CD14-positive monocyte (primary cell): ENCODE measurements around the gene APBA3. TPM values are rescaled to one million over a fixed set of nuclear protein-coding genes. Genes with fewer than 3 reads are reported as not detected.

ENCODE experiments used
- DNase-seq, 3 donors: peaks; one replicate each; pipeline ENCODE4 v3.0.0-alpha.2; 2011 to 2022
- H2AFZ ChIP-seq: 2 replicates; pipeline ENCODE4 v1.6.0; 2012; ENCODE audit warnings: mild to moderate bottlenecking, low read depth, low read length, inconsistent platforms; ENCODE audit not compliant: insufficient read depth, poor library complexity, severe bottlenecking
- H3K27ac ChIP-seq, 2 donors: 1 replicate in 1 of 2; 2 replicates in 1 of 2; pipeline ENCODE4 v1.5.1; 2012 to 2013; ENCODE audit warnings: low read length in 2 of 2, control low read depth in 1 of 2, inconsistent platforms in 1 of 2, low read depth in 1 of 2, mild to moderate bottlenecking in 1 of 2
- H3K27me3 ChIP-seq, 2 donors: one replicate each; pipeline versions ENCODE4 v1.6.0 to v1.6.1; 2011 to 2013; ENCODE audit warnings: low read length in 2 of 2; ENCODE audit not compliant: control insufficient read depth in 2 of 2, insufficient read depth in 2 of 2
- H3K36me3 ChIP-seq, 2 donors: replicated peaks in 1 of 2; 1 replicate in 1 of 2; 2 replicates in 1 of 2; pipeline versions ENCODE4 v1.5.1 to v1.6.1; 2012 to 2013; ENCODE audit warnings: low read length in 2 of 2, control low read depth in 1 of 2, inconsistent platforms in 1 of 2, mild to moderate bottlenecking in 1 of 2; ENCODE audit not compliant: insufficient read depth in 2 of 2, control insufficient read depth in 1 of 2
- H3K4me1 ChIP-seq, 2 donors: 1 replicate in 1 of 2; 2 replicates in 1 of 2; pipeline versions ENCODE4 v1.5.1 to v1.6.1; 2012 to 2013; ENCODE audit warnings: low read length in 2 of 2, control low read depth in 1 of 2, inconsistent platforms in 1 of 2, mild to moderate bottlenecking in 1 of 2, moderate library complexity in 1 of 2; ENCODE audit not compliant: insufficient read depth in 2 of 2, control insufficient read depth in 1 of 2
- H3K4me2 ChIP-seq: replicated peaks from 2 replicates; pipeline ENCODE3; 2012; ENCODE audit warnings: low read length, moderate library complexity, mild to moderate bottlenecking; ENCODE audit not compliant: poor library complexity, severe bottlenecking; ENCODE audit errors: extremely low read depth
- H3K4me3 ChIP-seq, 3 experiments: fragments of 200-600 bp in 1 of 3; sonication (generic) in 1 of 3; replicated peaks in 1 of 3; 1 replicate in 2 of 3; 2 replicates in 1 of 3; pipeline ENCODE4 v1.5.1; 2011 to 2013; ENCODE audit warnings: low read length in 3 of 3, mild to moderate bottlenecking in 3 of 3, control low read depth in 2 of 3, low read depth in 2 of 3, inconsistent platforms in 1 of 3, moderate library complexity in 1 of 3
- H3K79me2 ChIP-seq: 2 replicates; pipeline ENCODE4 v1.6.0; 2012; ENCODE audit warnings: mild to moderate bottlenecking, control low read depth, inconsistent platforms, low read length, moderate library complexity; ENCODE audit not compliant: insufficient read depth
- H3K9ac ChIP-seq: 2 replicates; pipeline ENCODE4 v1.6.0; 2017; ENCODE audit warnings: low read length, mild to moderate bottlenecking; ENCODE audit not compliant: insufficient read depth, poor library complexity, severe bottlenecking
- H3K9me3 ChIP-seq, 2 donors: replicated peaks in 1 of 2; 1 replicate in 1 of 2; 2 replicates in 1 of 2; pipeline versions ENCODE4 v1.5.1 to v1.6.1; 2012 to 2013; ENCODE audit warnings: low read length in 2 of 2, control low read depth in 1 of 2; ENCODE audit not compliant: control insufficient read depth in 1 of 2, insufficient read depth in 1 of 2
- H4K20me1 ChIP-seq: 2 replicates; pipeline ENCODE4 v1.6.0; 2012; ENCODE audit warnings: mild to moderate bottlenecking, low read length, control low read depth, moderate library complexity; ENCODE audit not compliant: insufficient read depth
- H3K27ac Mint-ChIP-seq, 7 donors: one replicate each; pipeline ENCODE4 v1.8.0; 2020; ENCODE audit warnings: mild to moderate bottlenecking in 7 of 7, mixed read lengths in 7 of 7, moderate library complexity in 6 of 7, inconsistent platforms in 2 of 7
- H3K27me3 Mint-ChIP-seq, 3 donors: one replicate each; pipeline ENCODE4 v1.8.0; 2021 to 2022; ENCODE audit warnings: low read depth in 3 of 3, mild to moderate bottlenecking in 3 of 3, mixed read lengths in 3 of 3, moderate library complexity in 3 of 3, inconsistent platforms in 1 of 3
- H3K36me3 Mint-ChIP-seq, 2 donors: one replicate each; pipeline ENCODE4 v1.8.0; 2020; ENCODE audit warnings: mixed read lengths in 2 of 2, inconsistent platforms in 1 of 2, mild to moderate bottlenecking in 1 of 2
- H3K4me1 Mint-ChIP-seq: one replicate; pipeline ENCODE4 v1.8.0; 2020; ENCODE audit warnings: mild to moderate bottlenecking, mixed read lengths
- H3K4me3 Mint-ChIP-seq, 2 donors: one replicate each; pipeline ENCODE4 v1.8.0; 2020; ENCODE audit warnings: mild to moderate bottlenecking in 2 of 2, mixed read lengths in 2 of 2, moderate library complexity in 1 of 2
- H3K9me3 Mint-ChIP-seq, 7 donors: one replicate each; pipeline ENCODE4 v1.8.0; 2020 to 2022; ENCODE audit warnings: mixed read lengths in 7 of 7, mild to moderate bottlenecking in 6 of 7, moderate library complexity in 6 of 7, inconsistent platforms in 2 of 7
- CTCF ChIP-seq: fragments of 200-600 bp; IDR thresholded peaks from one replicate; pipeline ENCODE4 v1.8.0; 2022; ENCODE audit warnings: antibody characterized with exemption, mild to moderate bottlenecking
- WGBS: methylation state at CpG from one replicate; pipeline ENCODE4 v1.1.5; 2013; ENCODE audit warnings: missing lambda C conversion rate; ENCODE audit not compliant: insufficient coverage; 5-methylcytosine and 5-hydroxymethylcytosine counted together
- intact Hi-C, 2 donors: fragments of 100-400 bp; cut with micrococcal nuclease; formaldehyde crosslinking; loops; one replicate each; pipeline versions ENCODE4 v1.15.0 to v1.15.1; 2023
- polyA plus RNA-seq, 3 donors: library from polyadenylated mRNA; depleted of rRNA in 1 of 3; unstranded in 2 of 3; stranded (reverse) in 1 of 3; fragments of 300-500 nt in 2 of 3; fragments of >200 nt in 1 of 3; fragmentation: Illumina TruSeq in 2 of 3; gene quantifications; 1 replicate in 2 of 3; 2 replicates in 1 of 3; pipeline ENCODE4 v1.2.3, GENCODE V29; 2012 to 2021

Gene APBA3
- polyA plus RNA-seq, 3 donors: 14.5 to 23.1 (median 16.1) TPM

DNA sequence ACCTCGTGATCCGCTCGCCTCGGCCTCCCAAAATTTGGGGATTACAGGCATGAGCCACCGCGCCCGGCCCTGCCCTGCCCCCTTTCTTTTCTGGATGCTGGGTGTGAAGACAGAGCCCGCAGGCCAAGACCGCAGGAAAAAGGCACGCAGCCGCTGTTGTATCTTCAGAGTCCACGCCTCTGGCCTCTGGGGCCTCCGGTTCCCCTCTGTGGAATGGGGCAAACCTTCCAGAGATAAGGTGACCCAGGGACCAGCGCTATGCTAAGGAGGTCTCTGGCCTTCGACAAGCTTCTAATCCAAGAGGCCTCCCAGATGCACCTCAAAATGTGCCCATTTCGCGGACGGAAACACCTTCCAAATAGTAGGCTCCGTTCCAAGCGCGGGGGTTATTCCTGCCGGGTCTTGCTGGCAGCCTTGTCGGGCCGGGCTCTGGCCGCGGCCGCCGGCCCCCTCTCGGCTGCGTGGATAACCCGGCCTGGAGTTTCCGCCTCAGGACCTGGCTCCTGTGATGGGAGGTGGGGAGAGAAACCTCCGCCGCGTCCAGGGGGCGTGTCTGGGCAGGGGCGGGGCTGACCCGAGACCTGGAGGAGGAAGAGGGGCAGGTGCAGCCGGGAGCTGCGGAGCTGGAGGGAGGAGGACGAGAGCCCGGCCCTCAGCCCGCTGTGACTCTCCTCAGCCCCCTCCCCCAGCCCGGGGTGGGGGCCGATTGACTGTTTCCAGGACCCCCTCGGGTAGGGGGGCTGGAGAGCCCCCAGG, 40.2 kb downstream of the APBA3 start:
- intact Hi-C loops: no loop called here
- no peak for TF ChIP-seq CTCF
- Histone ChIP-seq H3K4me1 (peaks cover 5 to 10% of the 10 kb centered on the region in 2 donors), H3K9ac (no peak overlapping the region), H3K27me3 (peaks cover 29 to 46% of the 10 kb centered on the region in 2 donors), H3K36me3 (no peaks in the 10 kb centered on the region), H3K27ac (no peak overlapping the region), H3K4me3 (no peak overlapping the region), H3K9me3 (peaks cover 9 to 14% of the 10 kb centered on the region in 2 donors), H3K4me2 (peak overlapping the region; percentile 17), H2AFZ (no peak overlapping the region), H4K20me1 (no peaks in the 10 kb centered on the region), H3K79me2 (no peaks in the 10 kb centered on the region)
- Mint-ChIP-seq H3K9me3 (peaks cover 0 to 14% (median 11%) of the 10 kb centered on the region in 7 donors), H3K4me1 (peaks cover 3% of the 10 kb centered on the region), H3K27me3 (peaks cover 47 to 75% (median 54%) of the 10 kb centered on the region in 3 donors), H3K4me3 (peak overlapping the region in 1 of 2 donors; percentile 76), H3K27ac (no peak overlapping the region), H3K36me3 (peaks cover 2 to 3% of the 10 kb centered on the region in 2 donors)
- DNase-seq: peak; percentile 49 to 66 (median 51)
- WGBS: 28% methylated on average over 35 of the region's 46 CpGs

- Histone ChIP-seq H3K27me3 (peaks cover 29 to 46% of the 10 kb centered on the region in 2 donors), H3K4me1 (peaks cover 5 to 10% of the 10 kb centered on the region in 2 donors), H2AFZ (no peak overlapping the region), H3K9me3 (peaks cover 9 to 14% of the 10 kb centered on the region in 2 donors), H3K9ac (no peak overlapping the region), H3K27ac (no peak overlapping the region), H4K20me1 (no peaks in the 10 kb centered on the region), H3K36me3 (no peaks in the 10 kb centered on the region), H3K4me3 (no peak overlapping the region), H3K4me2 (no peak overlapping the region), H3K79me2 (no peaks in the 10 kb centered on the region)
- no peak for TF ChIP-seq CTCF
- H3K4me1 Mint-ChIP-seq: peaks cover 3% of the 10 kb centered on the region
- peaks cover 0 to 14% (median 11%) of the 10 kb centered on the region in 7 donors for H3K9me3 Mint-ChIP-seq
- intact Hi-C loops: no loop called here
- peaks cover 45 to 69% (median 53%) of the 10 kb centered on the region in 3 donors for H3K27me3 Mint-ChIP-seq
- 35% methylated on average over 4 of the region's 9 CpGs for WGBS
- H3K4me3 Mint-ChIP-seq: peak overlapping the region in 1 of 2 donors; percentile 76
- peaks cover 2 to 3% of the 10 kb centered on the region in 2 donors for H3K36me3 Mint-ChIP-seq
- no peak overlapping the region for H3K27ac Mint-ChIP-seq
- no peak for DNase-seq
Measured at GRCh38 chr19:3720349-3720917, 41.1 kb downstream of the APBA3 start.
